Pons (tissue), 1 donor: ENCODE results near the gene TNFRSF18.

ENCODE experiments used
- DNase-seq: peaks from one replicate; pipeline ENCODE4 v3.0.0-alpha.2; 2016; ENCODE audit warnings: low spot score

TNFRSF18 gene

GRCh38 chr1:1240348-1240732, 33.9 kb upstream of the TNFRSF18 start:
- DNase-seq: no peak

DNA sequence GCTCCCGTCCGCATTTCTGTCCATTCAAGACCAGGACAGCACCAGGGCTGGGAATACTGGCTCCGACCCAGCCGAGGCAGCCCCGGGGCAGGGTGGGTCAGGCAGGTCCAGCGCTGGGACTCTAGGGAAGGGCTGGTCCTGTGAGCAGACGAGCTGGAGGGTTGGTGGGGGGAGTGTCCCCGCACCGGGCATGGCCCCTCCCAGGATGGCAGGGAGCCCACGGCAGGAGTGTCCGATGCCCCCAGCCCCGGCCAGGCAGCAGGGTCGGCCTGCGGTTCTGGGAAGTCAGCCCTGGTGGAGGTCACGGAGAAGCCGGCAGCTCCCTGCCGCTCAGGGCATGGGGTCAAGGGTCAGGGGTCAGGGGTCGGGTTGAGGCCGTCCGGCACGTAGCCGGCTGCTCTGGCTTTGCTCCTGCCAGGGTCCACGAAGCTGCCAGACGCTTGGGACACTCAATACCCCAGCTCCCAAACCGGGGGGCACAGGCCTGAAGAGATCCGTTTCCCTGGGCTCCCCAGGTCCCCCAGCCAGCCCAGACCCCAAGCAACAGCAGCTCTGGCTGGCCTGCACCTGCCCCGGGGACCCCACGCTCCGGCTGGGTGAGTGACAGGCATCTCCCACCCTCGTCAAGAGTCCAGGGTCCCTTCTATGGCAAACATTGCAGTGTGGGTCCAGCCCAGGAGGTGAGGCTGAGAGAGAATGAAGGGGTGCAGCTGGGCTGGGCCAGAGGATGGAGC, 33.4 kb upstream of the TNFRSF18 start:
- no peak for DNase-seq

- no peak for DNase-seq
These were observed 32.8 kb upstream of the TNFRSF18 start for GRCh38 chr1:1239227-1239613.

- DNase-seq: no peak
These were observed 32.3 kb upstream of the TNFRSF18 start for GRCh38 chr1:1238702-1239178.

DNA sequence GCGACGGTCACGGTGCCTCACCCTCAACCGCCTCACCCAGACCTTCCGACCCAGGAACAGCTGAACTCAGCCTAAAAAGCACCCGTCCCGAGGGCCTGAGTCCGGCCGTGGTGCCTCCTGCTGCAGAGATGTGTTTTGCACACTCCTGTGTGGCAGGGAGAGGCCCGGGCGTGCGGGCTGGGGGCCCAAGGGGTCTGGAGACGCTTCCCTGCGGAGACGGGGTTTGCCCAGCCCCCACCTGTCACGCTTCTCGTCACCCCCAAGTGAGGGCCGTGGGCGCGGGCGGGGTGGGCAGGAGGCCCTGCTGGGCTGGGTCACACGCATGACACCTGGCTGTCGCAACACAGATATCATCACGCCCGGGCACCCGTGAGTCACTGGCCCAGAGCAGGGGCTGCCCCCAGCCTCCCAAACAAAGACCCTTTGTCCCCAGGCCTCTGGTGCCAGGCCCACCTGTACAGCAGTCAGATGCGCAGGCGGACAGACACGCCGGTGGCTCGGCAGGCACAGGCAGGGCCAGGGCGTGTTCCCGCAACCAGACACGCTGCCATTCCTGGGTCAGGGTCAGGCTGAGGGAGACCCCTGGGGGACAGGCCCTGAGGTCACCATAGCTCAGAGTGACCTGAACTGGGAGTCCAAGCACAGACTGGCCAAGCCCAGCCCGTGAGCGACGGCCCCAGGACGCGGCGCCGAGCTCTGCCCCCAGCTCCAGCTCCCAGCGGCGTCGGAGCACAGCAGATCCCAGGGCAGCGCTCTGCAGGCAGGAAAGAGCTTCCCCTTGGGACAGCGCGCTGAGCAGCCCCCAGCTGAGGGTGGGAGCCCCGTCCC, 31.7 kb upstream of the TNFRSF18 start:
- DNase-seq: no peak

GRCh38 chr1:1236945-1237873, 30.8 kb upstream of the TNFRSF18 start:
- no peak for DNase-seq

DNA sequence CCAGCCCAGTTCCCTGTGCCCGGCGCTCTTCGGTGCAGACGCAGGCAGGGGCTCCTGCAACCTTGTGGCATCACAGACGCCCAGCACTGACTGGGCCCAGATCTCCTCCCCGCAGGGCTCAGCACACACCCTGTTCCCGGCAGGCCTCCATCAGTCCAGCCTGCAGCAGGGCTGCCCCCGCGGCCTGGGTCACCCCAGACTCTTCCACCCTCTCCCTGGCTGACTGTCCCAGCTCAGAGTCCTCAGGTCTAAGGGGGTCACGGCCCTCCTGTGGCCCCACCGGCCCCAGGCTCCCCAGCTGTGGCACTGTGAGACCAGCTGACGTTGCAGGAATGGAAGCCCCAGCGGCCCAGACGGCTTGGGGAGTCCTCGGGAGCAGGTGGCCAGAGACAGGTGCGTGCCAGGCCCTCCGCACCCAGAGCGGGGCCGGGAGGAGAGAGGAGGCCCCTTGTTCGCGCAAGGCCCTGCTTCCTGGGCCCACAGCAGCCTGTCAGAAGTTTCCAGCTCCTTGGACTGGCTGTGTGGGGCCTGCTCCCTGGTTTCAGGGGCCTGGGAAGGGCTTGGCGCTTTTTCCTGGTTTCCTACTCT, 29.9 kb upstream of the TNFRSF18 start:
- no peak for DNase-seq

GRCh38 chr1:1235016-1235744, 28.8 kb upstream of the TNFRSF18 start:
- DNase-seq: no peak

- DNase-seq: no peak
These were observed 27.9 kb upstream of the TNFRSF18 start for GRCh38 chr1:1234180-1234808.

- no peak for DNase-seq
These were observed 27.1 kb upstream of the TNFRSF18 start for GRCh38 chr1:1233567-1233892.

- DNase-seq: no peak
These were observed 26.6 kb upstream of the TNFRSF18 start for GRCh38 chr1:1232796-1233566.

DNA sequence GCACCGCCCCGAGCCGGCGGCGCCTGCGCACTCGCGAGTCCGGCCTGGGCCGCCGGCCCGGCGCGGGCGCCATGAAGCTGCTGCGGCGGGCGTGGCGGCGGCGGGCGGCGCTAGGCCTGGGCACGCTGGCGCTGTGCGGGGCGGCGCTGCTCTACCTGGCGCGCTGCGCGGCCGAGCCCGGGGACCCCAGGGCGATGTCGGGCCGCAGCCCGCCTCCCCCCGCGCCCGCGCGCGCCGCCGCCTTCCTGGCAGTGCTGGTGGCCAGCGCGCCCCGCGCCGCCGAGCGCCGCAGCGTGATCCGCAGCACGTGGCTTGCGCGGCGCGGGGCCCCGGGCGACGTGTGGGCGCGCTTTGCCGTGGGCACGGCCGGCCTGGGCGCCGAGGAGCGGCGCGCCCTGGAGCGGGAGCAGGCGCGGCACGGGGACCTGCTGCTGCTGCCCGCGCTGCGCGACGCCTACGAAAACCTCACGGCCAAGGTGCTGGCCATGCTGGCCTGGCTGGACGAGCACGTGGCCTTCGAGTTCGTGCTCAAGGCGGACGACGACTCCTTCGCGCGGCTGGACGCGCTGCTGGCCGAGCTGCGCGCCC, 25.9 kb upstream of the TNFRSF18 start, which contains the start of gene B3GALT6:
B3GALT6 (plus strand) TSS at position 30 of the 588 bp plus-strand sequence; CDS start at position 72, 42 bp downstream.
- no peak for DNase-seq

- DNase-seq: peak; percentile 92
These were observed 25.2 kb upstream of the TNFRSF18 start, which contains the start of gene SDF4 for GRCh38 chr1:1231400-1232207. Gene SDF4 (minus strand): TSS chr1:1232001. CDS start chr1:1228772, 3,229 bp downstream.

DNA sequence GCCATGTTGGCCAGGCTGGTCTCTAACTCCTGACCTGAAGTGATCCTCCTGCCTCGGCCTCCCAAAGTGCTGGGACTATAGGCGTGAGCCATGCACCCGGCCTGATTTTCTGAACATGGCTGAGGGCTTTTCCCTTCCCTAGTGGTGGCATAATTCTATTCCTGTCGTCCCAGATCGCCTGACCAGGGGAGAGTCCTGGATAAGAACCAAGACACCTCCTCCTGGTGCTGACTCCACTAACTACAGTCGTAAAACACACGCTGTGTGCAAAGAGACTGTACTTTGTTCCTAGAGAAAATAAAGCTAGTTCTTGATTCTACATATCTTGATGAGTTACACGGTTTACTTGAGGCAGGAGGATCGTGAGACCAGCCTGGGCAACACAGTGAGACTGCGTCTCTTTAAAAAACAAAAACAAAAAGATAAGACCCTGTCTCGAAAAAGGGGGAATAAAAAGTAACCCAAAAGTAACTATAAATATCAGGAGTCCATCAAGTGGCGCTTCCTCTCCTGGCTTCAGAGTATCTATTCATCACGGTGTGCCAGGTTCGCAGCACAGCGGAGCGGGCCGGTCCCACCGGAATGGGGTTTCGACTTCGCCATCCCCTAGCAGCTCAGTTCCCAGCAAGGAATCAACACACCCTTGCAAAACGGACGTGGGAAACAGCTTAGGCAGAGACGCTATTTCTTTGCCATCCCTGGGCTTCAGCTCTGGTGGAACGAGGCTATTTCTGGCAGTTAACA, 24.4 kb upstream of the TNFRSF18 start:
- no peak for DNase-seq

DNA sequence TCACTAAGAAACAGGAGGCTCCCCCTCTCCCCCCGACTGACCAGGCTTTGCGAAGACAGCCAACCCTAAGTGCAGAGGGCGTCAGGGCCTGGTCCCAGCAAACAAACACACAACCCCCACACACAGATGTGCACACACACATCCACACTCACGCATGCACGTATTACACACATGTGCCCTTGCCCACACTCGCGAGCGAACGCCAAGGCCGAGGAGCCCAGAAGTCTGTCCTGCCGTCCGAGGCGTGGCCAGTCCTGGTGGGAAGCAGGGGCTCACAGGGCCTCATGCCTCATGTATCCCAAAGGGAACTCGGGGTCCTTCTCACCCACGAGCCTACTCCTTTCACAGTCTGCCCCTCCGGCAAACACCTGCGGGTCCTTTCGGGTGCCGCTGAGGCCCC, 23.4 kb upstream of the TNFRSF18 start:
- no peak for DNase-seq

GRCh38 chr1:1228596-1229321, 22.4 kb upstream of the TNFRSF18 start:
- DNase-seq: no peak

DNA sequence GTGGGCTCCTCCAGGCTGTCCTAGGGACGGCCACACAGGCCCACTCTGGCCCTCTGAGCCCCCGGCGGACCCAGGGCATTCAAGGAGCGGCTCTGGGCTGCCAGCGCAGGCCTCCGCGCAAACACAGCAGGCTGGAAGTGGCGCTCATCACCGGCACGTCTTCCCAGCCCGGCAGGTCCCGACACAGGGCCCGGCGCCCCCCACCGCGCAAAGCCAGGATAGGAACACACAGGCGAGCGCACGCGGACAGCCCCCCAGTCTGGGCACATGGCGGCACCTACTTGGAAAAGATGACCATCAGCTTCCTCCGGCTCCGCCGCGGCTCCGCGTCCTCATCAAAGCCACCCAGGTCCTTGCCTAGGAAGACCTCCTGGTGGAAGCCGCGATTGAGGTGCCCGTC, 21.8 kb upstream of the TNFRSF18 start:
- DNase-seq: no peak
